IMR-90 (cell line): Measurements from ENCODE around the gene SRCIN1. TPM values are rescaled to one million over a fixed set of nuclear protein-coding genes. Genes with fewer than 3 reads are reported as not detected.

ENCODE experiments used
- ATAC-seq: fragments of 200-7000 bp; cut with Tn5 transposase; 2 replicates; pipeline ENCODE4 v1.9.1; 2020; ENCODE audit warnings: low read depth, mild to moderate bottlenecking, moderate library complexity
- BruUV-seq: library from RNA; stranded (reverse); fragments of 400-500 nt; replicated peaks from 2 replicates; lab custom pipeline; 2021; lab: Mats Ljungman, UMichigan
- CTCF ChIA-PET: fragments of 300-600 bp; formaldehyde crosslinking; extraction: SDS; loops from one replicate; lab custom pipeline; 2021; ENCODE audit warnings: antibody characterized with exemption; lab: Yijun Ruan, JAX
- POLR2A ChIA-PET: fragments of 300-600 bp; sonication (Branson Sonifier 250); formaldehyde crosslinking; loops from one replicate; lab custom pipeline; 2022; ENCODE audit warnings: antibody characterized with exemption; ENCODE audit not compliant: unreplicated experiment; lab: Charles Lee
- DNase-seq: peaks from one replicate; pipeline ENCODE4 v3.0.0; 2013
- H2AFZ ChIP-seq: replicated peaks from 2 replicates; pipeline ENCODE3; 2013; ENCODE audit warnings: low read length, mild to moderate bottlenecking; ENCODE audit not compliant: poor library complexity
- H2AK5ac ChIP-seq: 2 replicates; pipeline ENCODE4 v1.6.1; 2013; ENCODE audit warnings: low read depth, low read length, inconsistent platforms
- H2AK9ac ChIP-seq: replicated peaks from 2 replicates; pipeline ENCODE3; 2013; ENCODE audit warnings: mild to moderate bottlenecking, low read depth, low read length, moderate library complexity; ENCODE audit not compliant: poor library complexity
- H2BK120ac ChIP-seq: 2 replicates; pipeline ENCODE4 v1.6.1; 2013; ENCODE audit warnings: low read depth, low read length, inconsistent platforms
- H2BK15ac ChIP-seq: 3 replicates; pipeline ENCODE4 v1.6.1; 2013; ENCODE audit warnings: low read depth, low read length, inconsistent platforms
- H2BK20ac ChIP-seq: 2 replicates; pipeline ENCODE4 v1.6.1; 2013; ENCODE audit warnings: low read depth, mild to moderate bottlenecking, inconsistent platforms, low read length, moderate library complexity
- H2BK5ac ChIP-seq: 2 replicates; pipeline ENCODE4 v1.6.1; 2013; ENCODE audit warnings: mild to moderate bottlenecking, low read depth, low read length, inconsistent platforms; ENCODE audit not compliant: poor library complexity, severe bottlenecking
- H3K14ac ChIP-seq: replicated peaks from 2 replicates; pipeline ENCODE4 v1.6.1; 2013; ENCODE audit warnings: low read depth, low read length, inconsistent platforms
- H3K18ac ChIP-seq: 2 replicates; pipeline ENCODE4 v1.6.1; 2013; ENCODE audit warnings: low read depth, low read length, control low read depth
- H3K23ac ChIP-seq: 2 replicates; pipeline ENCODE4 v1.6.1; 2013; ENCODE audit warnings: low read depth, low read length, inconsistent platforms
- H3K27ac ChIP-seq: 2 replicates; pipeline ENCODE4 v1.5.1; 2013; ENCODE audit warnings: mild to moderate bottlenecking, control low read depth, low read length; ENCODE audit not compliant: insufficient read depth
- H3K27me3 ChIP-seq: 2 replicates; pipeline ENCODE4 v1.6.1; 2013; ENCODE audit warnings: low read length; ENCODE audit not compliant: control insufficient read depth, insufficient read depth
- H3K36me3 ChIP-seq: 2 replicates; pipeline ENCODE4 v1.6.1; 2013; ENCODE audit warnings: low read length, mixed read lengths; ENCODE audit not compliant: control insufficient read depth, insufficient read depth
- H3K4ac ChIP-seq: 2 replicates; pipeline ENCODE4 v1.6.1; 2013; ENCODE audit warnings: low read depth, low read length, inconsistent platforms
- H3K4me1 ChIP-seq: 2 replicates; pipeline ENCODE4 v1.6.1; 2013; ENCODE audit warnings: low read length, mixed read lengths; ENCODE audit not compliant: control insufficient read depth, insufficient read depth
- H3K4me2 ChIP-seq: 2 replicates; pipeline ENCODE4 v1.6.1; 2013; ENCODE audit warnings: low read depth, mild to moderate bottlenecking, control low read depth, low read length, moderate library complexity
- H3K4me3 ChIP-seq: 2 replicates; pipeline ENCODE4 v1.5.1; 2013; ENCODE audit warnings: low read depth, mild to moderate bottlenecking, control low read depth, low read length, moderate library complexity; ENCODE audit not compliant: insufficient read depth
- H3K56ac ChIP-seq: 2 replicates; pipeline ENCODE4 v1.6.1; 2013; ENCODE audit warnings: low read length, inconsistent platforms; ENCODE audit not compliant: insufficient read depth; ENCODE audit errors: extremely low read depth
- H3K79me1 ChIP-seq, 2 experiments: 2 replicates each; pipeline ENCODE4 v1.6.1; 2013; ENCODE audit warnings: low read length in 2 of 2, inconsistent platforms in 1 of 2, low read depth in 1 of 2
- H3K9ac ChIP-seq: 2 replicates; pipeline ENCODE4 v1.6.1; 2013; ENCODE audit warnings: low read depth, low read length, control low read depth
- H3K9me1 ChIP-seq: 2 replicates; pipeline ENCODE4 v1.6.1; 2013; ENCODE audit warnings: low read length, inconsistent platforms; ENCODE audit not compliant: insufficient read depth
- H3K9me3 ChIP-seq: 2 replicates; pipeline ENCODE4 v1.6.1; 2013; ENCODE audit warnings: low read length; ENCODE audit not compliant: control insufficient read depth, insufficient read depth
- H4K20me1 ChIP-seq: 2 replicates; pipeline ENCODE4 v1.6.1; 2013; ENCODE audit warnings: low read length, inconsistent platforms; ENCODE audit not compliant: insufficient read depth
- H4K5ac ChIP-seq: 2 replicates; pipeline ENCODE4 v1.6.1; 2013; ENCODE audit warnings: mild to moderate bottlenecking, low read depth, low read length, control low read depth
- H4K8ac ChIP-seq, 2 experiments: 2 replicates each; pipeline ENCODE4 v1.6.1; 2013; ENCODE audit warnings: low read depth in 2 of 2, low read length in 2 of 2, control low read depth in 1 of 2, inconsistent platforms in 1 of 2
- H4K91ac ChIP-seq: 2 replicates; pipeline ENCODE4 v1.6.1; 2013; ENCODE audit warnings: low read depth, low read length, inconsistent platforms; ENCODE audit not compliant: insufficient read depth
- MAFK ChIP-seq: IDR thresholded peaks from 2 replicates; pipeline ENCODE4 v1.6.1; 2012; ENCODE audit warnings: low read depth, low read length, improper control_type of control experiment
- RAD21 ChIP-seq: IDR thresholded peaks from 2 replicates; pipeline ENCODE4 v1.6.1; 2012; ENCODE audit warnings: low read length, improper control_type of control experiment
- SMC3 ChIP-seq: fragments of 150-350 bp; IDR thresholded peaks from 2 replicates; pipeline ENCODE4 v1.6.1; 2016; ENCODE audit warnings: low read depth, mild to moderate bottlenecking, antibody characterized with exemption, low read length, moderate library complexity
- WGBS, 2 experiments: methylation state at CpG; one replicate each; pipeline versions ENCODE4 v1.1.5 to v1.1.7; 2013; ENCODE audit warnings: missing lambda C conversion rate in 2 of 2; ENCODE audit not compliant: insufficient read length in 1 of 2; ENCODE audit errors: extremely low coverage in 2 of 2; 5-methylcytosine and 5-hydroxymethylcytosine counted together
- dilution Hi-C: fragments of 300-500 bp; cut with HindIII; formaldehyde crosslinking; loops from one replicate; pipeline ENCODE4 v1.14.3; 2018; ENCODE audit warnings: low sequenced_read_pairs; ENCODE audit not compliant: unreplicated experiment
- in situ Hi-C: fragments of 300-500 bp; cut with MboI; formaldehyde crosslinking; loops from 3 replicates; pipeline ENCODE4 v1.14.3; 2019; ENCODE audit warnings: low sequenced_read_pairs, inconsistent platforms, mixed read lengths
- intact Hi-C: fragments of 100-400 bp; cut with micrococcal nuclease; formaldehyde crosslinking; loops from 2 replicates; pipeline ENCODE4 v1.10.0; 2022
- polyA plus RNA-seq, 3 experiments: library from polyadenylated mRNA; depleted of rRNA; stranded (reverse); fragments of >200 nt; gene quantifications; 2 replicates each; pipeline ENCODE4 v1.2.3, GENCODE V29; 2012; ENCODE audit warnings: low replicate concordance in 1 of 3
- total RNA-seq: library from RNA; depleted of rRNA; stranded (reverse); fragments of >200 nt; gene quantifications from 2 replicates; pipeline ENCODE4 v1.2.3, GENCODE V29; 2012
- TF ChIP-seq, protein P1 (sequence below): conservative IDR thresholded peaks from 2 replicates; pipeline ENCODE4 v1.5.1; 2012; ENCODE audit warnings: mild to moderate bottlenecking, low read depth, low read length, improper control_type of control experiment

The SRCIN1 gene
- total and polyA plus RNA-seq, 2 of the 4 experiments (the other 2 are of a cell fraction) = not detected

DNA sequence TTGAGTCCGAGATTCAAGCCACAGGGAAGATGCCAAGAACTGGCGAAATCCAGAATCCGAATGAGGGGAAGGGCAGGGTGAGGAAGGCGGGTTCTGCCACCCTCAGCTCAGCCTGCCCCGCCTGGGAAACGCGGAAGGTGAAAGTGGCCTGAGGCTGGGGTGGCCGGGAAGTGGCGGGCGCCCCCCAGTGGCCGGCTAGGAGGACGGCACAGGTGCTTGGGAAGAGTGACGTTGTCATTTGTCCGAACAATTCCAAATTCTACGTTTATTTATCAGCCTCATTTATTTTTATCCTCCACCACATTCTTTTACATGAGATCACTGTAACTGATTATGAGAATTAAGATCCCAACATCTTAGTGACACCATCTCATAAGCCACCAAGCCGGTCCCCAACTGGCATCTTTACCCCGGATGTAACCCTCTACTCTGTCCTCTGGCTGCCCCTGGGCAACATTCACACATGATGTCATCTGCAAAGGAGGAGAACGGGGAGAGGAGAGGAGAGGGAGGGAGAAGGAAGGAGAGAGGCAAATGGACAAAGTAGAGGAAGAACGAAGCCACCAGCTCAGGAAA, 21.3 kb downstream of the SRCIN1 start:
- in situ Hi-C loops = no loop called here
- Histone ChIP-seq H3K79me1 (no peaks in the 10 kb centered on the region), H2BK5ac (no peak overlapping the region), H3K4me2 (no peak overlapping the region), H2BK20ac (no peak overlapping the region), H3K23ac (no peak overlapping the region), H3K9ac (no peak overlapping the region), H2BK15ac (no peak overlapping the region), H3K14ac (no peak overlapping the region), H2BK120ac (no peak overlapping the region), H3K9me1 (0 out of 2 replicates have a peak, but pooled peaks cover 4% of the 10 kb centered on the region), H3K27me3 (peaks cover 76% of the 10 kb centered on the region), H3K18ac (no peak overlapping the region), H2AFZ (peak overlapping the region; percentile 48), H3K56ac (no peak overlapping the region), H4K8ac (no peak overlapping the region), H3K4me1 (no peaks in the 10 kb centered on the region), H3K4ac (no peak overlapping the region), H3K4me3 (no peak overlapping the region), H3K27ac (no peak overlapping the region), H4K5ac (no peak overlapping the region), H2AK9ac (no peak overlapping the region), H2AK5ac (no peak overlapping the region), H3K9me3 (no peaks in the 10 kb centered on the region), H3K36me3 (no peaks in the 10 kb centered on the region), H4K91ac (no peak overlapping the region), H4K20me1 (no peaks in the 10 kb centered on the region; the same call in 1 of the 2 replicates)
- intact Hi-C loops = loop anchor here (5.0 kb wide), 1 partner anchor 162 kb away; no protein-coding TSS in a partner anchor
- ChIA-PET POLR2A (no interaction called here), CTCF (interaction anchor here (0.6 to 1.5 kb wide), 4 partner anchors 26 to 79 kb away, joined by 3 to 6 read pairs (median 4); no protein-coding TSS in a partner anchor)
- TF ChIP-seq SMC3 = peak; percentile 60
- TF ChIP-seq MAFK = no peak
- TF ChIP-seq RAD21 = peak; percentile 80
- TF ChIP-seq, protein P1, sequence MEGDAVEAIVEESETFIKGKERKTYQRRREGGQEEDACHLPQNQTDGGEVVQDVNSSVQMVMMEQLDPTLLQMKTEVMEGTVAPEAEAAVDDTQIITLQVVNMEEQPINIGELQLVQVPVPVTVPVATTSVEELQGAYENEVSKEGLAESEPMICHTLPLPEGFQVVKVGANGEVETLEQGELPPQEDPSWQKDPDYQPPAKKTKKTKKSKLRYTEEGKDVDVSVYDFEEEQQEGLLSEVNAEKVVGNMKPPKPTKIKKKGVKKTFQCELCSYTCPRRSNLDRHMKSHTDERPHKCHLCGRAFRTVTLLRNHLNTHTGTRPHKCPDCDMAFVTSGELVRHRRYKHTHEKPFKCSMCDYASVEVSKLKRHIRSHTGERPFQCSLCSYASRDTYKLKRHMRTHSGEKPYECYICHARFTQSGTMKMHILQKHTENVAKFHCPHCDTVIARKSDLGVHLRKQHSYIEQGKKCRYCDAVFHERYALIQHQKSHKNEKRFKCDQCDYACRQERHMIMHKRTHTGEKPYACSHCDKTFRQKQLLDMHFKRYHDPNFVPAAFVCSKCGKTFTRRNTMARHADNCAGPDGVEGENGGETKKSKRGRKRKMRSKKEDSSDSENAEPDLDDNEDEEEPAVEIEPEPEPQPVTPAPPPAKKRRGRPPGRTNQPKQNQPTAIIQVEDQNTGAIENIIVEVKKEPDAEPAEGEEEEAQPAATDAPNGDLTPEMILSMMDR = peak; percentile 89
- no TSS peak for BruUV-seq
- DNase-seq (peak; percentile 33), ATAC-seq (peak; percentile 90)
- dilution Hi-C loops = no loop called here
- WGBS, 2 experiments = 2% methylated on average over 9 of the region's 19 CpGs; no CpG with 5 or more reads in 1 of the 2 experiments
